ENCODE results near the gene UBA1.

DNA sequence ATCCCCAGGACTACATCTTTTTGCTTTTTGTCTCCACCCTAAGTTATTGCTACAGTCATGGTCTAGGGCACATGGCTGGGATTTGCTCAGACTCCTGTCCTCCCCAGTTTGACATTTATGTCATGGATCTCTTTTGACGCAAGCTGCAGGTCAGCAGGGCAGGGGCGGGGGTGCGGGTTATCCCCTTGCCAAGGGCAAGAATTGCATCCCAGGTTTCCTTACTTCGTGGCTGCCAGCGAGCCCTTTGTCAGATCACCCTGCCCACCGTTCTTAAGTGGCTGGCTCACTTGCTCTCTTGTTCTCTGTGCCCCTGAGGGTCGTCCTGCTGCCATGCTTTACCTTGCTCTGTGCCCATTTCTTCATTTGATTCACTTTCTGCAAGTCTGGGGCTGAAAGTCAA lies 21.1 kb upstream of the UBA1 start:
- TF ChIP-seq, protein P1, sequence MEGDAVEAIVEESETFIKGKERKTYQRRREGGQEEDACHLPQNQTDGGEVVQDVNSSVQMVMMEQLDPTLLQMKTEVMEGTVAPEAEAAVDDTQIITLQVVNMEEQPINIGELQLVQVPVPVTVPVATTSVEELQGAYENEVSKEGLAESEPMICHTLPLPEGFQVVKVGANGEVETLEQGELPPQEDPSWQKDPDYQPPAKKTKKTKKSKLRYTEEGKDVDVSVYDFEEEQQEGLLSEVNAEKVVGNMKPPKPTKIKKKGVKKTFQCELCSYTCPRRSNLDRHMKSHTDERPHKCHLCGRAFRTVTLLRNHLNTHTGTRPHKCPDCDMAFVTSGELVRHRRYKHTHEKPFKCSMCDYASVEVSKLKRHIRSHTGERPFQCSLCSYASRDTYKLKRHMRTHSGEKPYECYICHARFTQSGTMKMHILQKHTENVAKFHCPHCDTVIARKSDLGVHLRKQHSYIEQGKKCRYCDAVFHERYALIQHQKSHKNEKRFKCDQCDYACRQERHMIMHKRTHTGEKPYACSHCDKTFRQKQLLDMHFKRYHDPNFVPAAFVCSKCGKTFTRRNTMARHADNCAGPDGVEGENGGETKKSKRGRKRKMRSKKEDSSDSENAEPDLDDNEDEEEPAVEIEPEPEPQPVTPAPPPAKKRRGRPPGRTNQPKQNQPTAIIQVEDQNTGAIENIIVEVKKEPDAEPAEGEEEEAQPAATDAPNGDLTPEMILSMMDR (IDR thresholded peaks at IDR 0.05; ENCODE audit: borderline replicate concordance, extremely low read depth, low read length, poor library complexity, severe bottlenecking): no peak
- no peak for TF ChIP-seq EZH2 (IDR thresholded peaks at IDR 0.05; ENCODE audit: borderline replicate concordance, low read depth, low read length, severe bottlenecking)

Measured in DND-41 (cell line).